HUES48 (cell line): Measurements from ENCODE around the gene GPR32.

Experiments used
- H3K27ac ChIP-seq: one replicate; pipeline ENCODE4 v1.7.0; 2013; ENCODE audit warnings: low read depth, low read length, inconsistent platforms
- H3K27me3 ChIP-seq: 2 replicates; pipeline ENCODE4 v1.6.1; 2013; ENCODE audit warnings: mild to moderate bottlenecking, low read length; ENCODE audit not compliant: control insufficient read depth, insufficient read depth
- H3K36me3 ChIP-seq: 2 replicates; pipeline ENCODE4 v1.6.1; 2013; ENCODE audit warnings: low read length; ENCODE audit not compliant: control insufficient read depth, insufficient read depth
- H3K4me1 ChIP-seq: 2 replicates; pipeline ENCODE4 v1.6.1; 2013; ENCODE audit warnings: mild to moderate bottlenecking, low read length; ENCODE audit not compliant: control insufficient read depth, insufficient read depth
- H3K4me3 ChIP-seq: 2 replicates; pipeline ENCODE4 v1.5.1; 2013; ENCODE audit warnings: mild to moderate bottlenecking, low read depth, low read length
- H3K9ac ChIP-seq: 2 replicates; pipeline ENCODE4 v1.6.1; 2013; ENCODE audit warnings: mild to moderate bottlenecking, low read depth, low read length, moderate library complexity
- H3K9me3 ChIP-seq: 2 replicates; pipeline ENCODE4 v1.6.1; 2013; ENCODE audit warnings: low read length; ENCODE audit not compliant: control insufficient read depth, insufficient read depth

Gene GPR32

DNA sequence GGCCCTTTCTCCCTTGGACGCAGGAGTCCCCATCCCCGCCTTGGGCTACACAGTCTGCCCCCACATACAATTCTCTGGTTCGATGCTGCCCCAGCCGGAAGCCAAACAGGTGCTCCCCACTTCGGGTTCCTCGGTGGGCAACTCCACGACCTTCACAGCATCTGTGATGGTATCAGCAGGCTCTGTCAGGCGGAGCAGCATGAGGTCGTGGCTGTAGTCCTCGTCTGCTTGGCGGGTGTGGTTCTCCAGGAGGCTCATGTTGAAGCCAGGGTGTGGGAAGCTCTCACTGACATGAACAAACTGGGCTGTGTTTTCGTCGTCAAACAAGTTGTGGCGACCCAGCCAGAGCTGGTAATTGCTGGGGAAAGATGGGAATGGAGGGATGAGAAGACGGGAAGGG lies 49.8 kb downstream of the GPR32 start:
- no peaks in the 10 kb centered on the region for H3K36me3 ChIP-seq
- no peak overlapping the region for H3K9ac ChIP-seq
- no peaks in the 10 kb centered on the region for H3K9me3 ChIP-seq
- peak overlapping the region; percentile 26; the same call in 1 of the 2 replicates for H3K4me3 ChIP-seq
- no peak overlapping the region for H3K27ac ChIP-seq
- peaks cover 39% of the 10 kb centered on the region for H3K27me3 ChIP-seq
- H3K4me1 ChIP-seq = peaks cover 16% of the 10 kb centered on the region

DNA sequence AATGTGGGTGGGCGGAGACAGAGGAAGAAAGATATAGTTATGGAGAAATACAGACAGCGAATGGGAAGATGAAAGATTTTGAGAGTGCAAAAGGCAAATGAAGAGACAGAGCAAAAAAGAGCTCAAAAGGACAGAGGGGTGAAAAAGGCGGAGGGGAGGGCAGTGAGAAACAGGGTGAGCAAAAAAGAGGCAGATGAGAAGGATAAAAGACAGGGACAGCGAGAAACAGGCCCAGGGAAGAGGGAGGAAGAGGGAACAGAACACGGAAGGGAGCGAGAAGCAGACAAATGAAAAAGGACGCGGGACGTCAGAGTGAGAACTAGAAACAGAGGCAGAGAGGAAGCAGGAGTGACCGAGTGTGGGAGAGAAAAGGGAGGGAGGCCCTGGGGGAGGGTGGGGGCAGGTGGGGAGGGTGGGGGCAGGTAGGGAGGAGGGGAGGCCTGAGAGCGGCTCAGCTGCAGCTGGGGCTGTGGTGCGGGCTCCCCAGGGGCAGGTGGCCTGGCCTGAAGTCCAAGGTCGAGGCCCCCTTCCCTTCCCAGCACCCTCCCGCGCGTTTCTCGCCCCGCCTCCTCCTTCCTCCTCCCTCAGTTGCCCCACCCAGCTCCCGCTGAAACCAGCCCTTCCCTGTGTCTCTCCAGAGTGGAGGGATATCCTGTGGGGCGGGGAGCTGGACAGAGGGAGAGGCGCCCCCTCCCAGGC lies 50.4 kb downstream of the GPR32 start:
- H3K27ac ChIP-seq = no peak overlapping the region
- H3K4me1 ChIP-seq = peaks cover 16% of the 10 kb centered on the region
- H3K4me3 ChIP-seq = peak overlapping the region; percentile 55
- no peak overlapping the region for H3K9ac ChIP-seq
- no peaks in the 10 kb centered on the region for H3K9me3 ChIP-seq
- H3K27me3 ChIP-seq = peaks cover 39% of the 10 kb centered on the region
- H3K36me3 ChIP-seq = no peaks in the 10 kb centered on the region

DNA sequence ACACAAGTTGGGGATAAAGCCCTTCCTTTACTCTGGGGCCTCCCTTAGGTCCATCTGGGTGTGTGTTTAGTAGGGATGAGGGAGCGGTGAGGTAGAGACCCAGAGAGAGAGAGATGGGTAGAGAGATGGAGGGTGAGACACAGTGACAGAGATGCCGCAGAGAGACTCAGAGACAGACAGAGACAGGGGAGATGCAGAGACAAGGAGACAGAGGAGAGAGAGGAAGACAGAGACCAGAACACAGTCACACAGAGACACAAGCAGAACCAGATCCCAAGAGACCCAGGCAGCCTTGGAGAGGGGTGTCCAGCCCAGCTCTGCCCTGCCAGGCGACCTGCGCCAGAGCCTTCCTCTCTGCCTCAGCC lies 51.0 kb downstream of the GPR32 start:
- Histone ChIP-seq H3K27ac (no peak overlapping the region), H3K4me1 (peaks cover 16% of the 10 kb centered on the region), H3K36me3 (no peaks in the 10 kb centered on the region), H3K27me3 (peaks cover 39% of the 10 kb centered on the region), H3K9ac (no peak overlapping the region), H3K9me3 (no peaks in the 10 kb centered on the region), H3K4me3 (peak overlapping the region; percentile 39)
